ENCODE data around the gene FNDC7. TPM values are rescaled to one million over a fixed set of nuclear protein-coding genes. Genes with fewer than 3 reads are reported as not detected.

Gene FNDC7
- total and polyA plus RNA-seq, 10 of the 15 experiments (the other 5 are each of a cell fraction or from before 2014, with no cell fraction given): not detected

- ChIA-PET POLR2A (interaction anchor here (0.6 kb wide), 1 partner anchor 264 kb away, joined by 3 read pairs; no protein-coding TSS in a partner anchor), RAD21 (ENCODE audit: unreplicated experiment) (no interaction called here), SMC1A (ENCODE audit: uncharacterized antibody, unreplicated experiment) (interaction anchor here (0.6 kb wide), 1 partner anchor 133 kb away, joined by 3 read pairs; no protein-coding TSS in a partner anchor), CTCF (interaction anchor here (0.8 kb wide), 2 partner anchors 9 to 11 kb away, joined by 3 to 4 read pairs; no protein-coding TSS in a partner anchor)
- H3K9me3 ChIP-seq (replicated peaks; ENCODE audit: control insufficient read depth, insufficient read depth, low read length): no peaks in the 10 kb centered on the region
- intact Hi-C loops (cut with micrococcal nuclease; ENCODE audit: unreplicated experiment) (loop anchor here (2.0 kb wide), 1 partner anchor 53 kb away; the partner anchor contains the start of gene PRPF38B), in situ Hi-C loops (cut with MboI) (no loop called here)
- H3K27me3 ChIP-seq (replicated peaks in 1 of 2; ENCODE audit: control insufficient read depth in 2 of 2, insufficient read depth in 2 of 2, low read length in 1 of 2): no peaks in the 10 kb centered on the region
- no peak overlapping the region for H3K9ac ChIP-seq (ENCODE audit: control insufficient read depth, insufficient read depth, low read length)
- H2AFZ ChIP-seq (ENCODE audit: control insufficient read depth, low read depth, low read length): peak overlapping the region; percentile 85
- no peaks in the 10 kb centered on the region for H3K4me1 ChIP-seq (ENCODE audit: control insufficient read depth, insufficient read depth, low read length)
- FAIRE-seq (no peak), ATAC-seq (no peak), DNase-seq (ENCODE audit: low read depth, low spot score) (no peak)
- WGBS (ENCODE audit: insufficient coverage, insufficient replicate concordance, low lambda C conversion rate, missing lambda C conversion rate): 32% methylated on average over 3 of the region's 3 CpGs
- H4K20me1 ChIP-seq (ENCODE audit: control insufficient read depth, insufficient read depth): no peaks in the 10 kb centered on the region
- peaks cover 11% of the 10 kb centered on the region for H3K79me2 ChIP-seq (ENCODE audit: control insufficient read depth, insufficient read depth, low read length)
- H3K4me3 ChIP-seq: no peak overlapping the region
- TF ChIP-seq CTCF (IDR thresholded peaks at IDR 0.05 in 2 of 3, conservative IDR thresholded peaks at IDR 0.05 in 1 of 3; ENCODE audit: control insufficient read depth in 2 of 3, extremely low read depth in 1 of 3, insufficient read depth in 1 of 3, low read depth in 3 of 3, low read length in 3 of 3) (no peak), CBX3 (IDR thresholded peaks at IDR 0.05; ENCODE audit: borderline replicate concordance, low read depth) (no peak), ZBTB40 (IDR thresholded peaks at IDR 0.05; ENCODE audit: borderline replicate concordance) (peak; percentile 30; the same call in 1 of the 2 replicates), EGR1 (IDR thresholded peaks at IDR 0.05; ENCODE audit: borderline replicate concordance in 1 of 2, low read depth in 2 of 2, low read length in 2 of 2) (no peak), SIN3A (IDR thresholded peaks at IDR 0.05; ENCODE audit: low read depth, low read length) (0 out of 2 replicates have a peak, but pooled peaks have one; percentile 18), ZNF217 (IDR thresholded peaks at IDR 0.05) (0 out of 2 replicates have a peak, but pooled peaks have one; percentile 35)
- TF ChIP-seq, protein P1, sequence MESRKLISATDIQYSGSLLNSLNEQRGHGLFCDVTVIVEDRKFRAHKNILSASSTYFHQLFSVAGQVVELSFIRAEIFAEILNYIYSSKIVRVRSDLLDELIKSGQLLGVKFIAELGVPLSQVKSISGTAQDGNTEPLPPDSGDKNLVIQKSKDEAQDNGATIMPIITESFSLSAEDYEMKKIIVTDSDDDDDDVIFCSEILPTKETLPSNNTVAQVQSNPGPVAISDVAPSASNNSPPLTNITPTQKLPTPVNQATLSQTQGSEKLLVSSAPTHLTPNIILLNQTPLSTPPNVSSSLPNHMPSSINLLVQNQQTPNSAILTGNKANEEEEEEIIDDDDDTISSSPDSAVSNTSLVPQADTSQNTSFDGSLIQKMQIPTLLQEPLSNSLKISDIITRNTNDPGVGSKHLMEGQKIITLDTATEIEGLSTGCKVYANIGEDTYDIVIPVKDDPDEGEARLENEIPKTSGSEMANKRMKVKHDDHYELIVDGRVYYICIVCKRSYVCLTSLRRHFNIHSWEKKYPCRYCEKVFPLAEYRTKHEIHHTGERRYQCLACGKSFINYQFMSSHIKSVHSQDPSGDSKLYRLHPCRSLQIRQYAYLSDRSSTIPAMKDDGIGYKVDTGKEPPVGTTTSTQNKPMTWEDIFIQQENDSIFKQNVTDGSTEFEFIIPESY (IDR thresholded peaks at IDR 0.05): 0 out of 2 replicates have a peak, but pooled peaks have one; percentile 33
- no TSS peak for BruUV-seq (replicated peaks)
- no peak overlapping the region for H3K27ac ChIP-seq (ENCODE audit: control insufficient read depth, insufficient read depth)
- no peaks in the 10 kb centered on the region for H3K36me3 ChIP-seq (ENCODE audit: control insufficient read depth in 2 of 2, insufficient read depth in 2 of 2, low read length in 1 of 2)
- no peak overlapping the region for H3K4me2 ChIP-seq (ENCODE audit: control insufficient read depth, insufficient read depth)
These were observed 33.3 kb downstream of the FNDC7 start for GRCh38 chr1:108745980-108746381.
